Peyer's patch (tissue), 4 donors: ENCODE measurements around the gene LIPF. TPM values are rescaled to one million over a fixed set of nuclear protein-coding genes. Genes with fewer than 3 reads are reported as not detected.

ENCODE experiments used
- DNase-seq, 3 donors: peaks; one replicate each; pipeline ENCODE4 v3.0.0-alpha.2; 2017 to 2019
- H3K27ac ChIP-seq, 4 donors: fragments of 200-600 bp; sonication (generic); one replicate each; pipeline ENCODE4 v1.5.1; 2016 to 2019
- H3K27me3 ChIP-seq, 2 donors: fragments of 200-600 bp; sonication (generic); one replicate each; pipeline ENCODE4 v1.5.1; 2019
- H3K36me3 ChIP-seq, 3 donors: fragments of 200-600 bp; sonication (generic); one replicate each; pipeline ENCODE4 v1.5.1; 2016 to 2019
- H3K4me1 ChIP-seq, 4 donors: fragments of 200-600 bp; sonication (generic); one replicate each; pipeline ENCODE4 v1.5.1; 2016 to 2019
- H3K4me3 ChIP-seq, 4 donors: fragments of 200-600 bp; sonication (generic); 1 replicate in 3 of 4; 2 replicates in 1 of 4; pipeline ENCODE4 v1.5.1; 2016 to 2019; ENCODE audit warnings: mild to moderate bottlenecking in 1 of 4
- H3K9me3 ChIP-seq, 4 donors: fragments of 200-600 bp; sonication (generic); one replicate each; pipeline ENCODE4 v1.5.1; 2016 to 2019; ENCODE audit warnings: mild to moderate bottlenecking in 1 of 4
- POLR2A ChIP-seq, 2 donors: fragments of 450-650 bp; IDR thresholded peaks; one replicate each; pipeline ENCODE4 v1.5.1; 2017; ENCODE audit warnings: antibody characterized with exemption in 2 of 2, mild to moderate bottlenecking in 2 of 2, moderate library complexity in 2 of 2
- total RNA-seq, 4 donors: library from RNA; depleted of rRNA; stranded (reverse); fragments of >200 nt; gene quantifications; one replicate each; pipeline ENCODE4 v1.1.0, GENCODE V29; 2016
- TF ChIP-seq, protein P1 (sequence below), 6 experiments: fragments of 450-650 bp in 4 of 6; fragments of 200-600 bp in 2 of 6; sonication (generic) in 1 of 6; IDR thresholded peaks; one replicate each; pipeline ENCODE4 v1.5.1; 2017 to 2019; ENCODE audit warnings: antibody characterized with exemption in 6 of 6, mild to moderate bottlenecking in 3 of 6, moderate library complexity in 1 of 6

Gene LIPF, protein sequence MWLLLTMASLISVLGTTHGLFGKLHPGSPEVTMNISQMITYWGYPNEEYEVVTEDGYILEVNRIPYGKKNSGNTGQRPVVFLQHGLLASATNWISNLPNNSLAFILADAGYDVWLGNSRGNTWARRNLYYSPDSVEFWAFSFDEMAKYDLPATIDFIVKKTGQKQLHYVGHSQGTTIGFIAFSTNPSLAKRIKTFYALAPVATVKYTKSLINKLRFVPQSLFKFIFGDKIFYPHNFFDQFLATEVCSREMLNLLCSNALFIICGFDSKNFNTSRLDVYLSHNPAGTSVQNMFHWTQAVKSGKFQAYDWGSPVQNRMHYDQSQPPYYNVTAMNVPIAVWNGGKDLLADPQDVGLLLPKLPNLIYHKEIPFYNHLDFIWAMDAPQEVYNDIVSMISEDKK
- total RNA-seq: not detected

DNA sequence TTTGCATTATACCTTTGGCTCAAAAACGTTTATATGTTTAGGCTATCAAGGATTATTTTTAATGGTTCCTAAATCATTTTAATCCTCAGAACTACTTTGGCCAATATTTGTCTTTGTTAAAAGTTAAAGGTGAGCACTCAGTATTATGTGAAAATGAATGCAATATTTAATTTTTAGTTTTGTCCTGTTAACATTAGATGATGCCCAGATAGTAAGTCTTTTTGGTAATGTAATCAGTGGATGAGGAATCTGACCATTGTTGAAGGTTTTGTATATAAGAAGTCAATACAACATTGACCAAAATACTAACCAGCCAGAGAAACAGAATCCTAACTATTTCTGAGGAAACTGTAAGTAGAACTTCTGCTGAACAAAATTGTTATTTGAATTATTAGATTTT is at the start of gene LIPF:
LIPF (plus strand) TSS at position 301 of the 400 bp plus-strand sequence. CDS start 2,856 bp downstream, outside the sequence.
- Histone ChIP-seq H3K4me3 (no peak within 1 kb of the TSS), H3K9me3 (no peaks in the 10 kb centered on the region), H3K4me1 (no peaks in the 10 kb centered on the region), H3K27ac (no peak within 1 kb of the TSS), H3K27me3 (no peaks in the 10 kb centered on the region), H3K36me3 (no peaks in the 10 kb centered on the region)
- no peak for DNase-seq
- TF ChIP-seq, protein P1, sequence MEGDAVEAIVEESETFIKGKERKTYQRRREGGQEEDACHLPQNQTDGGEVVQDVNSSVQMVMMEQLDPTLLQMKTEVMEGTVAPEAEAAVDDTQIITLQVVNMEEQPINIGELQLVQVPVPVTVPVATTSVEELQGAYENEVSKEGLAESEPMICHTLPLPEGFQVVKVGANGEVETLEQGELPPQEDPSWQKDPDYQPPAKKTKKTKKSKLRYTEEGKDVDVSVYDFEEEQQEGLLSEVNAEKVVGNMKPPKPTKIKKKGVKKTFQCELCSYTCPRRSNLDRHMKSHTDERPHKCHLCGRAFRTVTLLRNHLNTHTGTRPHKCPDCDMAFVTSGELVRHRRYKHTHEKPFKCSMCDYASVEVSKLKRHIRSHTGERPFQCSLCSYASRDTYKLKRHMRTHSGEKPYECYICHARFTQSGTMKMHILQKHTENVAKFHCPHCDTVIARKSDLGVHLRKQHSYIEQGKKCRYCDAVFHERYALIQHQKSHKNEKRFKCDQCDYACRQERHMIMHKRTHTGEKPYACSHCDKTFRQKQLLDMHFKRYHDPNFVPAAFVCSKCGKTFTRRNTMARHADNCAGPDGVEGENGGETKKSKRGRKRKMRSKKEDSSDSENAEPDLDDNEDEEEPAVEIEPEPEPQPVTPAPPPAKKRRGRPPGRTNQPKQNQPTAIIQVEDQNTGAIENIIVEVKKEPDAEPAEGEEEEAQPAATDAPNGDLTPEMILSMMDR (IDR thresholded peaks at IDR 0.05): no peak
- TF ChIP-seq POLR2A (IDR thresholded peaks at IDR 0.05): no peak

DNA sequence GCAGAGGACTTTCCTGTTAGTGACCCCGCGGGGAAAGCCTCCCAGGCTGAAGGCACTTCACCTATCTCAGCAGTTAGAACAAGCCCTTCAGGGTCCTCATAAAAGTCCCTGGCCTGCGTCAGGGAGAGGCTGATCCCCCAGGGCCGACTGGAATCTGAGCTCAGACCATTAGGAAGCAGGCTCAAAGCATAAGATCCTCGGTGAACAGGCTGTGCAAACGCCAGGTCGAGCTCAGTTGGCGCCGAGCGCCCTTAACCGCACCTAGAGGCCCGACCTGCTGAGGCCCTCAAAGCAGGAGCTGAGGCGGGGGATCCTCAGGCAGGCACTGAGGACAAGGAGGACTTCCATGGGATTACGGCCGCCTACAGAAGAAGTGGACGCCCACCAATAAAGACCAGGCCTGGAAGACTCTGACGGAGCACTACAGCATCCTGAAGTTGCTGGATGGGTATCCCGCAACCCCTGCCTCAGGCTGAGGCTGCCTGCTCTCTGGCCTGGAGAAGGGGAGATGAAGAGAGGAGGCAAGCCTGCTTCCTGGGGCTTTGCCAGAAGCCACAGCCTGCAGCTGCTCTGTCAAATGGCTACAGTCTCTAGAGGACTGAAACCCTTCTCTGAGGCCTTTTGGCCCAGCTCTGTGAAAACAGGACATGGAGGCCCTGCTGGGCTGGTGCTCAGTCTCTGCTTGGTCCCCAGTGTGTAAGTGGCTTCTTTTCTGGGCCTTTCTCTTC is 47.8 kb upstream of the LIPF start:
- no peak overlapping the region for H3K27ac ChIP-seq
- H3K36me3 ChIP-seq: no peaks in the 10 kb centered on the region
- no peak overlapping the region for H3K4me3 ChIP-seq
- no peak for DNase-seq
- H3K4me1 ChIP-seq: no peaks in the 10 kb centered on the region
- H3K9me3 ChIP-seq: no peaks in the 10 kb centered on the region
- TF ChIP-seq POLR2A (IDR thresholded peaks at IDR 0.05): no peak
- TF ChIP-seq, protein P1 (IDR thresholded peaks at IDR 0.05): no peak
- no peaks in the 10 kb centered on the region for H3K27me3 ChIP-seq

DNA sequence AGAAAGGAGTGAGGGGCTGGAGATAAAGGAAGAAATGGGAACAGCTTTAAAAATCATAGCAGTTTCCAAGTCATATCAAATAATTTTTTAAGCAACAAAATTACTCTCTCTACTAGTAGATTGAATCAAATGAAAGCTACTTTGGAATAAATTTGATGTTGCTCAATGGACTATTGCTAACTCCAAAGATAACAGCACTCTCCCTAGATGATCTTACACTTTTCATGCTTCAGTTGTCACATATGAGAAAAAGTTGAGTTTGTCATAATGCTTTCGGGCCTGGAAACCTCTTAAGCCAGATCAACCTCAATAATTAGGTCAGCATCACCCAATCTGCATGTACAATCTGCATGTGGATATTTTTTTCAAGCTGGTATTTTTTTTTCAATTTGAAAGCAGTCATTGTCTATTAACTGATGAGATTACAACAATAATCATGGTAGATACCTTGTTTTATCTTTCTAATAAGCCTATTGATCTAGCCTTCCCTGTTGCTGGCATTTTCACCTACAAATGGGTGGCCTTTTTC is 46.4 kb upstream of the LIPF start:
- H3K4me1 ChIP-seq: no peaks in the 10 kb centered on the region
- TF ChIP-seq, protein P1 (IDR thresholded peaks at IDR 0.05): no peak
- no peak for TF ChIP-seq POLR2A (IDR thresholded peaks at IDR 0.05)
- H3K9me3 ChIP-seq: no peaks in the 10 kb centered on the region
- no peaks in the 10 kb centered on the region for H3K27me3 ChIP-seq
- H3K4me3 ChIP-seq: no peak overlapping the region
- H3K36me3 ChIP-seq: no peaks in the 10 kb centered on the region
- DNase-seq: no peak
- H3K27ac ChIP-seq: no peak overlapping the region

DNA sequence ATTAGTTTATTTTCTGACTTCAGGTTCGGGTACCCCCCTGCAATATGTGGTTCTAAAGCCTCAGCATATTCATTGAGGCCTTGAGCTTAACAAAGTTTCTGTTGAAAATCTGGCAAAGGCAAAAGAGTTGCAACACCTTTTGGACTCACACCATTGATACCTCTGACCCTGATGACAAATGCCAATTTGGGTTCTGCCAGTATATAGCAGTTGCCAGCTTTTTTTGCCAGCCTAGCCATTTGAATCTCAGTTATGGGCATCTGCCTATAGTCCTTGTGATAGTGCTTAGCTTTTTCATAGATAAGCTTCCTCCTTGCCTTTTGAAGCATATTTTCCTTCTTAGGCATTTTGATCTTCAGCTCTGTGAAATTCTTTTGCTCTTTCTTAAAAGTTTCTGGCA is 45.7 kb upstream of the LIPF start:
- no peaks in the 10 kb centered on the region for H3K36me3 ChIP-seq
- no peaks in the 10 kb centered on the region for H3K9me3 ChIP-seq
- H3K4me3 ChIP-seq: no peak overlapping the region
- no peaks in the 10 kb centered on the region for H3K27me3 ChIP-seq
- TF ChIP-seq POLR2A (IDR thresholded peaks at IDR 0.05): no peak
- TF ChIP-seq, protein P1 (IDR thresholded peaks at IDR 0.05): no peak
- no peaks in the 10 kb centered on the region for H3K4me1 ChIP-seq
- H3K27ac ChIP-seq: no peak overlapping the region
- DNase-seq: no peak

DNA sequence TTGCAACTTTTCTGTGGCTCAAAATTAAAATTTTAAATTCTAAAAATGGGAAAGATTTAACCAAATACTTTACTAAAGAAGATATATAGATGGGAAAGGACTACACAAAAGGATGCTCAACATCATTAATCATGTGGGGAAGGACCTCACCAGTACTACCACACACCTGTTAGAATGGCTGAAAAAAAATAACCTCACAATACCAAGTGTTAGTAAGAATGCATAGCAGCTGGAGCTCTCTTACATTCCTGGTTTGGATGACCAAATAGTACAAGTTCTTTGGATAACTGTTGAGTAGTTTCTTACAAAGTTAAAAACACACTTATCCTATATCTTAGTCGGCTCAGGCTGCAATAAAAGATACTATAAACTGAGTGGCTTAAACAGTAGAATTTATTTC is 43.8 kb upstream of the LIPF start:
- no peaks in the 10 kb centered on the region for H3K4me1 ChIP-seq
- no peaks in the 10 kb centered on the region for H3K27me3 ChIP-seq
- no peaks in the 10 kb centered on the region for H3K36me3 ChIP-seq
- no peak for DNase-seq
- no peak overlapping the region for H3K4me3 ChIP-seq
- H3K9me3 ChIP-seq: no peaks in the 10 kb centered on the region
- H3K27ac ChIP-seq: no peak overlapping the region
- TF ChIP-seq POLR2A (IDR thresholded peaks at IDR 0.05): no peak
- TF ChIP-seq, protein P1 (IDR thresholded peaks at IDR 0.05): no peak
